COLO668 (cell line): ENCODE measurements around the gene AGAP1.
"Not testable (repeated sequence)": the region's sequence is repeated elsewhere in the genome, so short reads cannot be mapped to it uniquely, and the experiment has no call there.

ENCODE experiments used
- DNase-seq: peaks from one replicate; lab custom pipeline; 2025; ENCODE audit not compliant: unreplicated experiment; lab: John Stamatoyannopoulos, UW

AGAP1 gene

GRCh38 chr2:236078297-236079255, 584.7 kb downstream of the AGAP1 start:
- DNase-seq: peak; percentile 79

GRCh38 chr2:236080412-236080811, 586.6 kb downstream of the AGAP1 start:
- DNase-seq: no peak

- DNase-seq: no peak
Measured at GRCh38 chr2:236081171-236081570, 587.3 kb downstream of the AGAP1 start.

- DNase-seq: no peak
Measured at GRCh38 chr2:236082061-236082460, 588.2 kb downstream of the AGAP1 start.

GRCh38 chr2:236083934-236084333, 590.1 kb downstream of the AGAP1 start:
- no peak for DNase-seq

- no peak for DNase-seq
Measured at GRCh38 chr2:236085211-236085610, 591.4 kb downstream of the AGAP1 start.

- no peak for DNase-seq
Measured at GRCh38 chr2:236085647-236086046, 591.8 kb downstream of the AGAP1 start.

GRCh38 chr2:236086403-236086970, 592.6 kb downstream of the AGAP1 start:
- DNase-seq: no peak

GRCh38 chr2:236086971-236087465, 593.2 kb downstream of the AGAP1 start:
- no peak for DNase-seq

- no peak for DNase-seq
Measured at GRCh38 chr2:236088368-236089057, 594.7 kb downstream of the AGAP1 start.

GRCh38 chr2:236089271-236090026, 595.6 kb downstream of the AGAP1 start:
- DNase-seq: no peak

GRCh38 chr2:236090027-236090382, 596.2 kb downstream of the AGAP1 start:
- no peak for DNase-seq

GRCh38 chr2:236090826-236091225, 597.0 kb downstream of the AGAP1 start:
- not testable (repeated sequence) for DNase-seq

GRCh38 chr2:236092714-236093113, 598.9 kb downstream of the AGAP1 start:
- no peak for DNase-seq

GRCh38 chr2:236093134-236093533, 599.3 kb downstream of the AGAP1 start:
- DNase-seq: no peak

- no peak for DNase-seq
Measured at GRCh38 chr2:236095504-236095903, 601.7 kb downstream of the AGAP1 start.

GRCh38 chr2:236101311-236101950, 607.6 kb downstream of the AGAP1 start:
- DNase-seq: no peak

GRCh38 chr2:236102971-236103370, 609.1 kb downstream of the AGAP1 start:
- no peak for DNase-seq

- no peak for DNase-seq
Measured at GRCh38 chr2:236103981-236104380, 610.1 kb downstream of the AGAP1 start.

- DNase-seq: no peak
Measured at GRCh38 chr2:236105955-236106607, 612.2 kb downstream of the AGAP1 start.
